Upper lobe of left lung (tissue), 6 donors: Measurements from ENCODE around the gene ZNF280A. TPM values are rescaled to one million over a fixed set of nuclear protein-coding genes. Genes with fewer than 3 reads are reported as not detected.
A peak's percentile ranks its signal among the peaks of the same experiment; 100 is the strongest.
"Not testable (repeated sequence)": the region's sequence is repeated elsewhere in the genome, so short reads cannot be mapped to it uniquely, and the experiment has no call there.

Experiments used
- ATAC-seq, 2 donors: fragments of 200-7000 bp; cut with Tn5 transposase; one replicate each; pipeline ENCODE4 v1.9.1; 2022; ENCODE audit warnings: mild to moderate bottlenecking in 2 of 2, moderate library complexity in 2 of 2; ENCODE audit not compliant: low FRiP score in 2 of 2
- DNase-seq, 2 donors: peaks; one replicate each; pipeline ENCODE4 v3.0.0-alpha.2; 2019 to 2020
- H3K27ac ChIP-seq, 4 donors: fragments of 200-600 bp; sonication (generic); one replicate each; pipeline ENCODE4 v1.5.1; 2016 to 2019
- H3K27me3 ChIP-seq, 4 donors: fragments of 200-600 bp; sonication (generic); one replicate each; pipeline ENCODE4 v1.5.1; 2017 to 2019
- H3K36me3 ChIP-seq, 4 donors: fragments of 200-600 bp; sonication (generic); one replicate each; pipeline ENCODE4 v1.5.1; 2016 to 2019
- H3K4me1 ChIP-seq, 4 donors: fragments of 200-600 bp; sonication (generic); one replicate each; pipeline ENCODE4 v1.5.1; 2018 to 2019
- H3K4me3 ChIP-seq, 4 donors: fragments of 200-600 bp; sonication (generic); one replicate each; pipeline ENCODE4 v1.5.1; 2017 to 2019; ENCODE audit warnings: mild to moderate bottlenecking in 2 of 4, moderate library complexity in 1 of 4
- H3K9me3 ChIP-seq, 4 donors: fragments of 200-600 bp; sonication (generic); one replicate each; pipeline ENCODE4 v1.5.1; 2018 to 2019
- EP300 ChIP-seq, 4 donors: sonication (generic); formaldehyde crosslinking; IDR thresholded peaks; one replicate each; pipeline ENCODE4 v1.5.1; 2017; ENCODE audit warnings: antibody characterized with exemption in 4 of 4, control low read depth in 2 of 4
- POLR2A ChIP-seq, 4 donors: fragments of 450-650 bp; IDR thresholded peaks; one replicate each; pipeline ENCODE4 v1.5.1; 2016 to 2017; ENCODE audit warnings: antibody characterized with exemption in 4 of 4, mild to moderate bottlenecking in 2 of 4
- POLR2AphosphoS5 ChIP-seq, 2 donors: sonication (generic); formaldehyde crosslinking; IDR thresholded peaks; one replicate each; pipeline ENCODE4 v1.5.1; 2017; ENCODE audit warnings: antibody characterized with exemption in 2 of 2
- WGBS, 2 donors: methylation state at CpG; one replicate each; pipeline ENCODE4 v1.1.5; 2017 to 2018; 5-methylcytosine and 5-hydroxymethylcytosine counted together
- total RNA-seq, 6 donors: library from RNA; depleted of rRNA in 4 of 6; stranded (reverse); fragments of >200 nt in 4 of 6; gene quantifications; one replicate each; pipeline versions ENCODE4 v1.1.0 to v1.2.1, GENCODE V29; 2016 to 2021
- TF ChIP-seq, protein P1 (sequence below), 6 experiments: fragments of 450-650 bp in 4 of 6; fragments of 200-600 bp in 2 of 6; sonication (generic) in 2 of 6; IDR thresholded peaks; one replicate each; pipeline ENCODE4 v1.5.1; 2016 to 2019; ENCODE audit warnings: antibody characterized with exemption in 6 of 6
- donor health status: DM: no; HTN: no; CAD: no; lungs with moderate emphysema.
- donor health status: DM: no; HTN: yes; CAD: no; lungs with severe emphysema.

Gene ZNF280A
- total RNA-seq, 6 donors from 2014 or later = not detected

GRCh38 chr22:22507743-22508273 lies 12.3 kb downstream of the ZNF280A start:
- H3K9me3 ChIP-seq = peaks cover 0 to 14% (median 7%) of the 10 kb centered on the region in 4 donors
- peak overlapping the region in 3 of 4 donors; percentile 46 to 61 (median 54) for H3K4me3 ChIP-seq
- H3K27me3 ChIP-seq = no peaks in the 10 kb centered on the region
- H3K36me3 ChIP-seq = no peaks in the 10 kb centered on the region
- ATAC-seq (no peak), DNase-seq (no peak)
- WGBS, 2 donors = 30 to 36% methylated on average over 13 of the region's 13 CpGs
- peaks cover 0 to 11% (median 2%) of the 10 kb centered on the region in 4 donors for H3K4me1 ChIP-seq
- no peak overlapping the region for H3K27ac ChIP-seq
- no peak for TF ChIP-seq POLR2A (IDR thresholded peaks at IDR 0.05)
- TF ChIP-seq POLR2AphosphoS5 (IDR thresholded peaks at IDR 0.05) = no peak
- TF ChIP-seq EP300 (IDR thresholded peaks at IDR 0.05) = no peak
- TF ChIP-seq, protein P1, sequence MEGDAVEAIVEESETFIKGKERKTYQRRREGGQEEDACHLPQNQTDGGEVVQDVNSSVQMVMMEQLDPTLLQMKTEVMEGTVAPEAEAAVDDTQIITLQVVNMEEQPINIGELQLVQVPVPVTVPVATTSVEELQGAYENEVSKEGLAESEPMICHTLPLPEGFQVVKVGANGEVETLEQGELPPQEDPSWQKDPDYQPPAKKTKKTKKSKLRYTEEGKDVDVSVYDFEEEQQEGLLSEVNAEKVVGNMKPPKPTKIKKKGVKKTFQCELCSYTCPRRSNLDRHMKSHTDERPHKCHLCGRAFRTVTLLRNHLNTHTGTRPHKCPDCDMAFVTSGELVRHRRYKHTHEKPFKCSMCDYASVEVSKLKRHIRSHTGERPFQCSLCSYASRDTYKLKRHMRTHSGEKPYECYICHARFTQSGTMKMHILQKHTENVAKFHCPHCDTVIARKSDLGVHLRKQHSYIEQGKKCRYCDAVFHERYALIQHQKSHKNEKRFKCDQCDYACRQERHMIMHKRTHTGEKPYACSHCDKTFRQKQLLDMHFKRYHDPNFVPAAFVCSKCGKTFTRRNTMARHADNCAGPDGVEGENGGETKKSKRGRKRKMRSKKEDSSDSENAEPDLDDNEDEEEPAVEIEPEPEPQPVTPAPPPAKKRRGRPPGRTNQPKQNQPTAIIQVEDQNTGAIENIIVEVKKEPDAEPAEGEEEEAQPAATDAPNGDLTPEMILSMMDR (IDR thresholded peaks at IDR 0.05) = no peak

DNA sequence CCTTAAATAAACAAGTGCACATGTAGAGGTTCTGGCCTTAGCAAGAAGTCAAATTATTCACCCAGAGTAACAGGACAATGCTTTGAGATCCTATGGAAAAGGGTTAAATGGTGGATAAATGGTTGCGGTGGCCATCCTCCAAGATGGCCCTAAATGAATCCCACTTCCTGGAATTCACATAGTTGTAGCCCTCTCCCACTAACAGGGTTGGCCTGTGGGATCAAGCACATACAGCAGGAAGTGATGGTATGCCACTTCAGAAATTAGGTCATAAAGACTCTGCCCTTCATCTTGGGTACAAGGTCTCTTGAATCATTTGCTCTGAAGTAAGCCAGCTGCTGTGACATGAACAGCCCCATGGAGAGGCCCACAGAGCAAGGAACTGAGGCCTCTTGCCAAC lies 13.3 kb downstream of the ZNF280A start:
- H3K27me3 ChIP-seq = no peaks in the 10 kb centered on the region
- no peak for ATAC-seq
- no peaks in the 10 kb centered on the region for H3K36me3 ChIP-seq
- TF ChIP-seq EP300 (IDR thresholded peaks at IDR 0.05) = no peak
- no peak for TF ChIP-seq POLR2AphosphoS5 (IDR thresholded peaks at IDR 0.05)
- no peak for TF ChIP-seq POLR2A (IDR thresholded peaks at IDR 0.05)
- TF ChIP-seq, protein P1 (IDR thresholded peaks at IDR 0.05) = no peak
- H3K9me3 ChIP-seq = peaks cover 0 to 14% (median 7%) of the 10 kb centered on the region in 4 donors
- no peak overlapping the region for H3K27ac ChIP-seq
- DNase-seq = no peak
- no peak overlapping the region for H3K4me3 ChIP-seq
- WGBS, 2 donors = 92 to 100% methylated on average over 1 of the region's 1 CpG
- peaks cover 0 to 11% (median 2%) of the 10 kb centered on the region in 4 donors for H3K4me1 ChIP-seq

- 83 to 86% methylated on average over 2 of the region's 2 CpGs for WGBS, 2 donors
- no peak for DNase-seq
These were observed 21.8 kb downstream of the ZNF280A start for GRCh38 chr22:22498267-22498666.

GRCh38 chr22:22491589-22491988 lies 28.5 kb downstream of the ZNF280A start:
- not testable (repeated sequence) for H3K9me3 ChIP-seq, H3K36me3 ChIP-seq, ATAC-seq, DNase-seq, H3K4me1 ChIP-seq, H3K27me3 ChIP-seq, H3K27ac ChIP-seq, H3K4me3 ChIP-seq
- WGBS, 2 donors = 98 to 100% methylated on average over 3 of the region's 3 CpGs

More at GRCh38 chr22:22498267-22498666, 21.8 kb downstream of the ZNF280A start:
- Histone ChIP-seq H3K27me3 (no peaks in the 10 kb centered on the region), H3K9me3 (no peaks in the 10 kb centered on the region), H3K27ac (no peak overlapping the region), H3K4me1 (no peaks in the 10 kb centered on the region), H3K4me3 (no peak overlapping the region), H3K36me3 (no peaks in the 10 kb centered on the region)
- no peak for ATAC-seq
- TF ChIP-seq POLR2AphosphoS5 (IDR thresholded peaks at IDR 0.05) (no peak), EP300 (IDR thresholded peaks at IDR 0.05) (no peak), POLR2A (IDR thresholded peaks at IDR 0.05) (no peak)
- TF ChIP-seq, protein P1 (IDR thresholded peaks at IDR 0.05) = no peak

GRCh38 chr22:22488736-22489135 lies 31.3 kb downstream of the ZNF280A start:
- Histone ChIP-seq H3K4me3 (no peak overlapping the region), H3K9me3 (no peaks in the 10 kb centered on the region), H3K27me3 (no peaks in the 10 kb centered on the region), H3K27ac (no peak overlapping the region), H3K4me1 (no peaks in the 10 kb centered on the region), H3K36me3 (no peaks in the 10 kb centered on the region)
- whole genome bisulfite sequencing, 2 donors = 94 to 95% methylated on average over 5 of the region's 5 CpGs
- ATAC-seq (no peak), DNase-seq (no peak)
- TF ChIP-seq POLR2A (IDR thresholded peaks at IDR 0.05) (no peak), EP300 (IDR thresholded peaks at IDR 0.05) (no peak), POLR2AphosphoS5 (IDR thresholded peaks at IDR 0.05) (no peak)
- TF ChIP-seq, protein P1 (IDR thresholded peaks at IDR 0.05) = no peak
